Measurements from ENCODE around the gene MRFAP1. TPM values are rescaled to one million over a fixed set of nuclear protein-coding genes. Genes with fewer than 3 reads are reported as not detected.
A peak's percentile ranks its signal among the peaks of the same experiment; 100 is the strongest.
"Not testable (repeated sequence)": the region's sequence is repeated elsewhere in the genome, so short reads cannot be mapped to it uniquely, and the experiment has no call there.

The MRFAP1 gene
- total and polyA plus RNA-seq, 2 donors (not counting 1 experiment from before 2014, with no cell fraction given) = 99.1 to 261 TPM

- Histone ChIP-seq H3K79me2 (ENCODE audit: control insufficient read depth, insufficient read depth, low read length) (peaks cover 24% of the 10 kb centered on the region), H3K4me2 (ENCODE audit: extremely low read depth, insufficient read depth, low read length) (peak overlapping the region; percentile 92), H3K27ac (ENCODE audit: insufficient read depth, low read length) (peak overlapping the region; percentile 68), H3K4me3 (replicated peaks in 1 of 4; ENCODE audit: control extremely low read depth in 1 of 4, insufficient read depth in 1 of 4, low read depth in 3 of 4, low read length in 4 of 4) (peak overlapping the region; percentile 66 to 90 (median 78)), H2AFZ (ENCODE audit: low read length) (peak overlapping the region; percentile 95)
- not testable (repeated sequence) for H4K20me1 ChIP-seq (ENCODE audit: control insufficient read depth, extremely low read depth, insufficient read depth, low read length); H3K36me3 ChIP-seq (ENCODE audit: control insufficient read depth, insufficient read depth, low read length); H3K27me3 ChIP-seq (ENCODE audit: control insufficient read depth, insufficient read depth, low read length); H3K4me1 ChIP-seq (ENCODE audit: control insufficient read depth, extremely low read depth, insufficient read depth, low read length); H3K9me3 ChIP-seq (ENCODE audit: control insufficient read depth, insufficient read depth, low read depth, low read length); H3K9ac ChIP-seq (ENCODE audit: insufficient read depth, low read length)
- peak in 1 of 2 donors; percentile 23 for DNase-seq (ENCODE audit: low read depth in 2 of 2)
These were observed 32.7 kb downstream of the MRFAP1 start for GRCh38 chr4:6673191-6673659.

- H3K36me3 ChIP-seq (ENCODE audit: control insufficient read depth, insufficient read depth, low read length) = peaks cover 3% of the 10 kb centered on the region
- H3K4me1 ChIP-seq (ENCODE audit: control insufficient read depth, extremely low read depth, insufficient read depth, low read length) = peaks cover 3% of the 10 kb centered on the region
- no peaks in the 10 kb centered on the region for H3K9me3 ChIP-seq (ENCODE audit: control insufficient read depth, insufficient read depth, low read depth, low read length)
- peak overlapping the region; percentile 99 for H3K4me2 ChIP-seq (ENCODE audit: extremely low read depth, insufficient read depth, low read length)
- peak; percentile 97 to 98 for DNase-seq (ENCODE audit: low read depth in 2 of 2)
- peak overlapping the region; percentile 71 to 95 (median 88) for H3K4me3 ChIP-seq (replicated peaks in 1 of 4; ENCODE audit: control extremely low read depth in 1 of 4, insufficient read depth in 1 of 4, low read depth in 3 of 4, low read length in 4 of 4)
- H3K9ac ChIP-seq (ENCODE audit: insufficient read depth, low read length) = peak overlapping the region; percentile 51
- H3K79me2 ChIP-seq (ENCODE audit: control insufficient read depth, insufficient read depth, low read length) = peaks cover 24% of the 10 kb centered on the region
- TF ChIP-seq EZH2 (IDR thresholded peaks at IDR 0.05; ENCODE audit: low read length, missing control alignments) = no peak
- H2AFZ ChIP-seq (ENCODE audit: low read length) = peak overlapping the region; percentile 95
- H4K20me1 ChIP-seq (ENCODE audit: control insufficient read depth, extremely low read depth, insufficient read depth, low read length) = no peaks in the 10 kb centered on the region
- H3K27ac ChIP-seq (ENCODE audit: insufficient read depth, low read length) = peak overlapping the region; percentile 68
- no peaks in the 10 kb centered on the region for H3K27me3 ChIP-seq (ENCODE audit: control insufficient read depth, insufficient read depth, low read length)
These were observed 33.4 kb downstream of the MRFAP1 start for GRCh38 chr4:6673660-6674499.

GRCh38 chr4:6674500-6675149, 34.1 kb downstream of the MRFAP1 start:
- H3K36me3 ChIP-seq (ENCODE audit: control insufficient read depth, insufficient read depth, low read length) = peaks cover 3% of the 10 kb centered on the region
- H2AFZ ChIP-seq (ENCODE audit: low read length) = peak overlapping the region; percentile 58
- H3K79me2 ChIP-seq (ENCODE audit: control insufficient read depth, insufficient read depth, low read length) = peaks cover 24% of the 10 kb centered on the region
- H3K4me2 ChIP-seq (ENCODE audit: extremely low read depth, insufficient read depth, low read length) = peak overlapping the region; percentile 99
- peaks cover 3% of the 10 kb centered on the region for H3K4me1 ChIP-seq (ENCODE audit: control insufficient read depth, extremely low read depth, insufficient read depth, low read length)
- H4K20me1 ChIP-seq (ENCODE audit: control insufficient read depth, extremely low read depth, insufficient read depth, low read length) = no peaks in the 10 kb centered on the region
- peak overlapping the region; percentile 71 to 95 (median 88) for H3K4me3 ChIP-seq (replicated peaks in 1 of 4; ENCODE audit: control extremely low read depth in 1 of 4, insufficient read depth in 1 of 4, low read depth in 3 of 4, low read length in 4 of 4)
- no peaks in the 10 kb centered on the region for H3K27me3 ChIP-seq (ENCODE audit: control insufficient read depth, insufficient read depth, low read length)
- no peaks in the 10 kb centered on the region for H3K9me3 ChIP-seq (ENCODE audit: control insufficient read depth, insufficient read depth, low read depth, low read length)
- peak overlapping the region; percentile 44 for H3K9ac ChIP-seq (ENCODE audit: insufficient read depth, low read length)
- peak overlapping the region; percentile 28 for H3K27ac ChIP-seq (ENCODE audit: insufficient read depth, low read length)
- DNase-seq (ENCODE audit: low read depth in 2 of 2) = peak; percentile 34 to 40
- TF ChIP-seq EZH2 (IDR thresholded peaks at IDR 0.05; ENCODE audit: low read length, missing control alignments) = no peak
- TF ChIP-seq CTCF (conservative IDR thresholded peaks at IDR 0.05 in 1 of 2, IDR thresholded peaks at IDR 0.05 in 1 of 2; ENCODE audit: low read depth in 1 of 2, low read length in 2 of 2) = peak in 1 of 2 donors; percentile 39
